ENCODE results near the gene PAPPA.

The PAPPA gene

GRCh38 chr9:116182876-116183275 is 29.3 kb downstream of the PAPPA start:
- no peak for DNase-seq

- DNase-seq: no peak
Observed at GRCh38 chr9:116187570-116188170, 34.1 kb downstream of the PAPPA start.

- DNase-seq: no peak
Observed at GRCh38 chr9:116189683-116190082, 36.1 kb downstream of the PAPPA start.

GRCh38 chr9:116190637-116191396 is 37.2 kb downstream of the PAPPA start:
- DNase-seq: no peak

- no peak for DNase-seq
Observed at GRCh38 chr9:116191576-116192415, 38.2 kb downstream of the PAPPA start.

GRCh38 chr9:116193636-116194035 is 40.0 kb downstream of the PAPPA start:
- no peak for DNase-seq

GRCh38 chr9:116196806-116197205 is 43.2 kb downstream of the PAPPA start:
- no peak for DNase-seq

GRCh38 chr9:116198344-116198743 is 44.8 kb downstream of the PAPPA start:
- DNase-seq: no peak

GRCh38 chr9:116202219-116202912 is 48.8 kb downstream of the PAPPA start:
- DNase-seq: no peak

- no peak for DNase-seq
Observed at GRCh38 chr9:116204252-116204882, 50.8 kb downstream of the PAPPA start.

- no peak for DNase-seq
Observed at GRCh38 chr9:116207371-116208111, 54.0 kb downstream of the PAPPA start.

GRCh38 chr9:116208417-116209232 is 55.0 kb downstream of the PAPPA start:
- DNase-seq: no peak

- DNase-seq: no peak
Observed at GRCh38 chr9:116209414-116210116, 56.0 kb downstream of the PAPPA start.

GRCh38 chr9:116212986-116213692 is 59.5 kb downstream of the PAPPA start:
- DNase-seq: no peak

GRCh38 chr9:116213693-116214047 is 60.1 kb downstream of the PAPPA start:
- no peak for DNase-seq

GRCh38 chr9:116218399-116218798 is 64.8 kb downstream of the PAPPA start:
- DNase-seq: no peak

- DNase-seq: no peak
Observed at GRCh38 chr9:116219686-116220085, 66.1 kb downstream of the PAPPA start.

GRCh38 chr9:116223926-116224325 is 70.3 kb downstream of the PAPPA start:
- DNase-seq: no peak

- no peak for DNase-seq
Observed at GRCh38 chr9:116230051-116230632, 76.6 kb downstream of the PAPPA start.

Measured in NCI-H146 (cell line).